Islet precursor cell (in vitro differentiated cells): ENCODE measurements around the gene MRPS18A.
A peak's percentile ranks its signal among the peaks of the same experiment; 100 is the strongest.

Experiments
- DNase-seq: peaks from one replicate; pipeline ENCODE4 v3.0.0-alpha.2; 2018

Gene MRPS18A

DNA sequence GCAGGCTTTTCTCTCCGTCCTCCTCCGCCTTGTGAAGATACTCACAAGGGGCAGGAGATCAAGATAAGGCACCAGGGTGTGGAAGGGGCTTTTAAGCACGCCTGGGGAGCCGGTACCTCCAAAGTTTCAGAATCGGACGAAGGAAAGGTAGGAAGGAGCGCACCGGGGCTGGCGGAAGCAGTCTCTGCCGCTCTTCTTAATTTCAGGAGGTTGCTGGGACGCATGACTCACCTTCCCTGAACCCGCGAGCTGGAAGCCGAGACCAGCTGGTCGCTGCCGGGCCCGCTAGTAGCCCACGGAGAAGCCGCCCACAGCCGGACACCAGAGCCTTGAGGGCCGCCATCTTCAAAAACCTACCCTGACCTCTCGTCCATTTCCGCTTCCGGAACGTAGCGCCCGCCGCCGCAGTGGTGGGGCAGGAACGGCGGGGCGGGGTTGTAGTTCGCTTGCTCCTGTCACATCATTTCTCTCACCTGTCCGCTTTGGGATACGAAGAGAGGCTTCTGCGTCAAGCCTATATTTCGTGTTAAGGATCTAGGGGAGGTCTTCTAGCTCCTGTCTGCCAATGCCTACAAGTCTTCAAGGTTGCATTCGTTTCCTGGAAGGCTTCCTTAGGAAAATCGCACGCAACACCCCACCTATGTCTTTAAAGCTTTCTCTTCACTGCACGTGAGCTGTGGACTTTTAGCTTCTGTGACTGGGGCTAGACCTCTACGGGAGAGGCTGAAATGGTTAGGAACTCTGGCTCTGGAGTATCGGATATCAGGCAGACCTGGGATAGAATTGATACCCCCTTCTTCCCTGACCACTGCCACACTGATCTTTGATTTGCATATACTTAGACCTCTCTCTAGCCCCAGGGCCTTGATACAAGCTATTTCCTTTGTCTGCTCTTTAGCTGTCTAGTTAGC, at the start of gene MRPS18A:
TSS of gene MRPS18A (minus strand) at position 355 of the 911 bp plus-strand sequence. CDS start at position 343, 12 bp downstream.
- peak; percentile 94 for DNase-seq

DNA sequence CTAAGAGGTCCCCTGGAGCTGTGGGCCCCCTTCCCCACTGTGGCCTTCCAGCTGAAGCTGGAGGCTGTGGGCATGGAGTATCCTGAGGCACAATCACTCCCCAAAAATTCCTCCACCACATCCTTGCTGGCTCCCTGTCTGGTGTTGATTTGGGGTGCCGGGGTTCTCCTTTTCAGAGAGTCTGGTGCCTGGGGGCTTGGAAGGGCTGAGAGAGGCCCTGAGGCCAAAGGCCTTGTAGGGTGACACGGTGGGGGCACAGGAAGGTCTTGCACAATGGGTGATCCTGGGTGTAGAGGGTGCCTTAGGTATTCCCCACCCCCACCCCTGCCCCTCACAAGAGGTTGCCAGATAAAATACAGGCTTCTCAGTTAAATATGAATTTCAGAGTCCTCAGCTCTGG, 49.3 kb upstream of the MRPS18A start:
- no peak for DNase-seq

DNA sequence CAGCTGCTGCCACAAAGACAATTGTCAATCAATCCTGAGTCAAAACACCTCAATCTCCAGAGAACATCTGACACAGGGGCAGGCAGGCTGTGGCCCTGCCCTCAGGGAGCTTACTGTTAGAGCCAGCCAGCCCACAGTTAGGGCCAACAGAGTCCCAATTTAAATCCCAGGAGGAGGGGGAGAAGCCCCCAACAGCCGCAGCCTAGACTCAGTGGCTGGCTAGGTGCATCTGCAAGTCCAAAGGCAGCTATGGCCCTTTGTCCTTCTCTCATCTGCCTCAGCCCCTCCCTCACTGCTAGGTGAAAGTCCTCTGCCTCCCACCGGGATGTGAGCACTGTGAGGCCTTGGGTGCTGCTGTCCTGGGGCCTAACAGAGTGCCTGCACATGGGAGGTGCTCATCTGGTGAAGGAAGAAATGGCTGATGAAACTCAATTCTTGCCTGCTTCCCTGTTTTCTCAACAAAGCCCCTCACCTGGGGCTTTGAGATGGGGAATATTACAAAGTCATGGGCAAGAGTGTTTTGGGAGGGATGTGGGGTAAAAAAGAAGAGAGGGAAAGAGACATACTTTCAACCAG, 48.7 kb upstream of the MRPS18A start:
- DNase-seq = peak; percentile 43

DNA sequence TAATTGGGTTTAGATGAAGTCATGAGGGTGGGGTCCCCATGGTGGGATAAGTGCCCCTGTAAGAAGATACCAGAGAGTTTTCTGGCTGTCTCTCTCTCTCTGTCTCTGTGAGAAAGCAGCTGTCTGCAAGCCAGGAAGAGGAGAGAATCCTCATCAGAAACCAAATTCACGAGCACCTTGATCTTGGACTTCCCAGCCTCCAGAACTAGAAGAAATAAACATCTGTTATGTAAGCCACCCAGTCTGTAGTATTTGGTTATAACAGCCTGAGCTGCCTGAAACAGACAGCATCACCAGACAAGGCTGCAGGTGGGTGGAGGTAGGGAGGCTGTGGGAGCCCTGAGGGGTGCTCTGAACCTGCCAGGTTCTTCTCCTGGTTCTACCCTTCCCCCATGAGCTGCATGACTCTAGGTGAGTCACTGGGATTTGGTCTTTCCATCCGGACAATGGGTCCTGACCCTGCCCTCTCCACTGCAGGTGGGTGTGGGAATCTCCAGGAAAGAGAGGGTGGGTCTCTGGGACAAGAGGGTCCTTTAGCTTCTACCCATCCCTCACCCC, 48.1 kb upstream of the MRPS18A start:
- DNase-seq = no peak

DNA sequence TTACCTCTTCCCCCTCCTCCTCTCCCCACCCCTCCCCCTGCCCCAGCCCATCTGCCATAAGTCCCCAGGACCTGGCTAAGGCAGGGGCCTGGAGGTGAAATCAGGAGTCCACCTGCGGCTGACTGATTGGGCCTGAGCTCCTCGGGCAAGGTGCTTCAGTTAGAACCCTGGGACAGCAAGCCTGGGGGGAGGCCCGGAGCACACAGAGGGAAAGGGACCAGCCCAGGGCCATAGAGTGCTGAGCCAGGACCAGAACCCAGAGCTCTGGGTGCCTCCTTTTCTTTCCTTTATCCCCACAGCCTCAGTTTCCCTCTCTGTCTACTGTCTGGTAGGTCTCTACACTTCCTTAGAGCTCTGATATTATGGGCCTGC, 46.7 kb upstream of the MRPS18A start:
- peak; percentile 37 for DNase-seq

DNA sequence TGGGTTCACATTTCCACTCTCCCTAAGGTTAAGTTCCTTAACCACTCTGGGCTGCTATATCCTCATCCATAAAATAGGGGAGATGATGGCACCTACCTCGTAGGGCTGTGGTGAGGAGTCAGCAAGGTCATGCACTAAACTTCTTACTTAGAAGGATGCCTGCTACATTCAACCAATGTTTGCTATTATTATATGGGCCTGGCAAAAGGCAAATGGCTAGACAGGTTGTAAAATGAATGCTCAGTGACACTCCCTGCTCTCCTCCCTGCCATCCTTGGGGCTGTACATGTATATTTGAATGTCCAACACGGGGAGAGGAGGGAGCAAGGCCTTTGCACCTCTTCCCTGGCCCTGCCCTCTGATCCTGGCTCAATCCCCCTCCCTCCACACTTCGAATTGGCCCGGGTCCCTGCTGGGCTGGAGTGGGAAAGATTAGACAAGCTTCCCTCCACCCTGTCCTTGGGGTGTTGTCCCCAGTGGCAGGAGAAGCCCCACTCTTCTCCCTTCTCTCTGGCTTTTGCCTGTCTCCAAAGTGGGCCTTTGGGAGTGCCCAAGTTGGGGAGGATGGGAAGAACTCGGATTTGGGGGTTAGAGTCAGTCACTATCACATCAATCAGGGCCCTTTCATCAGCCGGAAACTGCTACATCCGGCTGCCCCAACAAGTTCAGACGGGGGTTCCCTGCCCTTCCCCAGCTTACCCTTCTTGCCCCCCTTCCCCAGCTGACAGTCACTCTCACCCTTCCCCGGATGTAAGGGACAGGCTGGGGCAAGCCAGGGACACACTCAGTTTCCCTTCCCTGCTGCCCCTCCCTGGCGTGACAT, 46.1 kb upstream of the MRPS18A start:
- peak; percentile 46 for DNase-seq

DNA sequence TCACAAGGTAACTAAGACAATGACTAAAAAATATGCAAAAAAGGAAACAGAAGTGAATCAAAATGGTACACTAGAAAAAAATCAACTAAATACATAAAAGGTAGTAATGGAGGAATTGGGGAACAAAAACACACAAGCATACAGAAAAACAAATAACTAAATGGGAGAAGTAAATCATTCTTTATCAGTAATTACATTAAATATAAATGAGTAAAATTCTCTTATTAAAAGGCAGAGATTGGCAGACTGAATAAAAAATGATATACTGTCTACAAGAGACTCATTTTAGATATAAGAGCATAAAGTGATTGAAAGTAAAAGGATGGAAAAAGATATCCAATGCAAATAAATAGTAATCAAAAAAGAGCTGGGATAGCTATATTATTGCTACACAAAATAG, 43.0 kb upstream of the MRPS18A start:
- DNase-seq = no peak

DNA sequence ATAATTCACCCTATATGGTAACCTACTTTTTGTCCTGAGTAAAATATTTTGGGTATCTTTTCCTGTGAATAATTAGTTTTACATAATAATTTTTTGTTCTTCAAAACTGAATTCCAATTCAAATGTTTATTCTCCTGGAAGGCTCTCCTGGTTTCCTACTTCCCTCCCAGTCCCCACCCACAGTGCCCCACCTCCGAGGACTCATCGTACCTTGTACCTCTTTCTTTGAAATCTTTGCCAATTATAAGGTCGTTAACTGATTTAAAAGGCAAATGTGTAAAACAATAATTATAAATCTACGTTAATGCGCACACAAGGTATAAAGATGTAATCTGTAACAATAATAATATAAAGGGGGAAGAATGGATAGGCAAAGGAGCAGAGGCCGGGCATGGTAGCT, 41.9 kb upstream of the MRPS18A start:
- no peak for DNase-seq

DNA sequence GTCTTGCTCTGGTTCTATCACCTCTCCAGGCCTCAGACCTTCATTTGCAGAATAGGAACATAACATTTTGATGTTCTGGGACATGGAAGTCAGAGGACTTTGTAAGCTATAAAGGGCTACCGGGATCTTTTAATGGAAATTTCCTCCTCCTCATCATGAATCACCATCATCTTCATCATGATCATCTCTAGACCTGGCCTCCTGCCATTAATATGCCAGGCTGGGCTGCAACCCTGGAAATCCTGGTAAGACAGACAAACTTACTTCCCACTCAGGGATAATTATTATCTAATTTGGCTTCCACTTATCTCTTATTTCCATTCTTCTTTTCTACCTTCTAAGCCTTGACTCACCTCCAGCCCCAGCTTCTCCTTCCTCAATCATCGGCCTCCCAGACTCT, 41.0 kb upstream of the MRPS18A start:
- DNase-seq = no peak

DNA sequence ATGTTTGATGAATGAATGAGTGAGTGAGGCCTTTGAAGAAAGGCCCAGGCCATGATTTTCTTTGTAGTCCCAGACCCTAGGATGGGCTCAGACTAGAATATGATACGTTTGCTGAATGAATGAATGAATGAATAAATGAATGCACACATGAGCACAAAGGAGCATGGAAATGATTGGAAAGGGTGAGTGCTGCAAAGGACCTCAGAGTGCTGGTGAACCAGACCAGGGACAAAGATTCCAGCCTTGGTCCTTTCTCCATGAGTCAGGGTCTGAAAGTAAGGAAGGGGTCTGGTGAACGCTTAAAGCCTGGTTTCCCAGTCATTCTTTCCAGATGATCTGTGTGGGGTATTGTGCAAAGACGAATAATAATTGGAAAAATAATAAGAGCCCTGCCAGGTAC, 40.0 kb upstream of the MRPS18A start:
- no peak for DNase-seq

DNA sequence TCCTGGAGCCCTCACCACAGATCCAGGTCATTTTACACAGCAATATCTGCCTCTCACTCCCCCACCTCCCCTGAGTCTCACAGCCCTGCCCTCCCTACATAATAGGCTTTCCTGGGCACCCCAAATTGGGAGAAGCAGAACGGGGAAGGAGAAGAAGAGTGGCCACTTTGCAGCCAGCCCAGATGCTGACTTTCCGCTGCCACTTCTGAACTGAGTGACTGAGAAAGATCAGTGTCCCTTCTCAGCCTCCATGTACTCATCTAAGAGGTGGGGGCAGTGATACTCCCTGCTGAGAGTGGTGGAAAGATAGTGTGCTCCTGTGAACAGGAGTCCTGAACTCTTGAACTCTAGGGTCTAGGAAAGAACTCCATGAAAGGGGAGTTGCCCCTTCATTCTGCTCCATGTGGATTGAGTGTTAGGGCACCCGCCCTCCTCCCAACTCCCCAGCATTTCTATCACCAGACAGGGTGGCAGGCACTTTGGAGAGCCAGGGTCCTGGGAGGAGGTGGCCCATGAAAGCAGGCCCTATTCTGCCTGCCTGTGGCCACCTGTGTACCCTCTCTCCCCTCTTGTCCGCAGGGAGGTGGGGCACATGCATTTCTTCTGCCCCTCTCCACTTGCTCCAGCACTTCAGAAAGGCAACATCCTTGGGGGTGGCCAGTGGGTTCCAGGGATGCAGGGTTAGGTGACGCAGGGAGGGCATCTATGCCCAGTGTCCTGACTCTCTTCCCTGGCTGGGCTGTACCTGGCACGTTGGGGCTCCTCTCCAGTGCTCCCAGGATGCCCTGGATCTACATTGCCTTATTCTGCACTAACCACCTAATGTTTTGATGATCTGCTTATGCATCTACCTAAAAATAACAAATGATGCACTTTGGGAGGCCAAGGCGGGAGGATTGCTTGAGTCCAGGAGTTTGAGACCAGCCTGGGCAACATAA, 38.3 kb upstream of the MRPS18A start:
- DNase-seq = no peak

DNA sequence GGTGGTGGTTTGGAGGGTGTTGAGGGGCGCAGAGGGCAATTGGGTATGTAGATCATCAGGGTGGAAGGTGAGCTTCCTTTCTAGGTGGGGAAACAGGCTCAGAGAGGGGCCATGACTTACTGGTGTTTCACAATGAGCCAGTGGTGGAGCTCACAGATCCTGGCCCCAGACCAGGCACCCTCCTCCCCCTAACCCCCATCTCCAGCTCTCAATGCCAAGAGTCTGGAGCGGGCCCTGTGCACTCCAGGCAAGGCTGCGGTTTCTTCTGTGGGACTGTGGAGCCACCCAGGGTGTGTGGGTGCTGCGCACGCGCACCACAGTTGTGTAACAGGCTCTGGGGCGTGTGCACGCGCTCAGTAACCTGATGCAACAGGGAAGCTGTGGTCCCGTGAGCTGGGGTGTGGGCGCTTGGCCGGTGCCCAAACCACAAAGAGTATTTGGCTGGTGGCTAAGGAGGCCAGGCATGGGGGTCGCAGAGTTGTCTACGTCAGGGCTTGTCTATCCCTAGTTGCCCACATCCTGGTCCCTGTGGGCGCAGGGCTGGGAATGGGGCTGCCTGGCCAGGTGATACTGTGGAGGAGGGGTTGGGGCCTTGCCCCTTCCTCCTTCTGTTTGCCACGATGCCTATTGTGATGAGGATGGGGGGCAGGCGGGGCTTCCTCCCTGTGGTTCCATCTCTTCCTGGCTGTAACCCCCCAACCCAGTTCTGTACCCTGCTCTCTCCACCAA, 37.5 kb upstream of the MRPS18A start:
- DNase-seq = no peak

DNA sequence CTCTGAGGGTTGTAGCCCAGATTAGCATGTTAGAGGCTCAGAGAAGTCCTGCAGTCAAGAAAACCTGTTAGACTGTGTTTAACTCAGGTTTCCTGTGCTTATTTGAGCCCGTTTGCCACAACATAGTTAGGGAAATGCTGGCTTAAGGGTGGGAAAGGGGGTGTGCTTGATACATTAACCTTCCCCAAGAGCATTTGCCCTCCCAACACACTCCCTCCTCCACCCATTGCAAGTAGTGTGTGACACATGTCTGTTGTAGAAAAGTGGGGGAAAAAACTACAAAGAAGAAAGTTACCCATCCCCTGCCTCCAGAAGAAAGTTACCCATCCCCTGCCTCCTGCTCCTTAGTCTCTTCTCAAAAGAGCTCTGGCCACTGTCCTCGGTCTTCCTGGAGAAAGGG, 36.8 kb upstream of the MRPS18A start:
- DNase-seq = no peak

DNA sequence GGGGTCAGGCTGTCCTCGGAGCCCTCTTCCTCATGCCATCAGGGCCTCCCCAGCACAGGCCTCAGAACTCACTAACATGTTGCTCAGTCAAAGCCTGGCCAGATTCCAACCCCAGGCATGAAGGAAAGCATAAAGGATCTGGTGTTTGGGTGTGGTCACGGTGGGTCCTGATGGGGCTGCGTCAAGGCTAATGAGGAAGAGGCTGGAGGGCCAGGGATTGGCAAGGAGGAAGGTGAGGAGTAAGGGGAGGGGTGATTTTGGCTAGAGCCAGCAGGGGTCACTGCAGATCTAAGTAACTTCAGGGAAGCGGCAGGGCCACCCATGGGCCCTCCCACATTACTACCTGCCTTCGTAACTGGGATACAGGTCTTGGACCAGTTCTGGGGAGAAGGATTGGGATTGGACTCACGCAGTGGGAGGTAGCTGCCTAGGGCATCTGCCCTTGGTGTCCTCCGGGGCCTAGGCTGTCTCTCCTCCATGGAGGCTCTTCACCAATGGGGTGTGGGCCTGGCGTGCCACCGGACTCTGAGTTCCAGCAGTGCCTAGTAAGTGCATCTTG, 36.2 kb upstream of the MRPS18A start:
- peak; percentile 84 for DNase-seq

DNA sequence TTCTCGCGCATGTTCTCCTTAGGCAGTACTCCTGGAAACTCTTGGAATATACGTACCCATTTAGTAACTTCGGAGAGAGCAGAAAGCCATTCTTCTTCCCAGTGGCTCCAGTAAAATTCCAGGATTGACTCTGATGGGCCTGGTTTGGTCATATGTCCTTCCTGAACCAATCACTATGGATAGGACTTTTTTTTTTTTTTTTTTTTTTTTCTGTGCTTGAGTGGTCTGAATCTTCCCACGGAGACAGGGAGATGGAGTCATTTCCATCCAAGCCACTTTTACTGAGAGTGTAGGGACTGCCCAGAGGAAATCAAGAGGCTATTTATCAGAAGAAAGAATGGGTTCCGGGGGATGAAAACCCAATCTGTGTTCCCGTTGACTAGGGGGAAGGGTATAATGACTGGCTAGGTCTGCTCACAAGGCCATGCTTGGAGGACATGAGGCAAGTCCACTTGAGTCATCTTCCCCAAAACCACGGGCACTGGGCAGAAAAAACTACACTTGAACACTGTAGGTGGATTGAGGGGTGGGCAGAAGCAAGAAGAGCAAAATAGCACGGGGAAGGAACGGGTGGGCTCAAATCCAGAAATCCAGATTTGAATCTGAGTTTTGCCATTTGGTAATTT, 35.4 kb upstream of the MRPS18A start:
- DNase-seq = no peak

DNA sequence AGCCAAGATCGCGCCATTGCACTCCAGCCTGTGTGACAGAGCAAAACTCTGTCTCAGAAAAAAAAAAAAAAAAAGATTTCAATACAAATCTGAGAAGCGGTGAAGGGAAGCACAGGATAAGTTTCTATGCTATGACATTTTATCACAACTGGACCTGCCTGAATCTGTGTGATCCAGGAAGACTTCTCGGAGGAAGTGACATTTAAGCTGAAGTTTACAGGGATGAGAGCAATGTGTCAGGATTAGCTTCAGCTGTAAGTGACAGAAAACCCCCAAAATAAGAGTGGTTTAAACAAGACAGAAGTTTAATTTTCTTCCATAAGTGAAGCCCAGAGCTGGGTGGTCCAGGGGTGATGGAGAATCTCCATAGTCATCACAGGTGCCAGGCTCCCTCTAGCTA, 33.4 kb upstream of the MRPS18A start:
- no peak for DNase-seq

DNA sequence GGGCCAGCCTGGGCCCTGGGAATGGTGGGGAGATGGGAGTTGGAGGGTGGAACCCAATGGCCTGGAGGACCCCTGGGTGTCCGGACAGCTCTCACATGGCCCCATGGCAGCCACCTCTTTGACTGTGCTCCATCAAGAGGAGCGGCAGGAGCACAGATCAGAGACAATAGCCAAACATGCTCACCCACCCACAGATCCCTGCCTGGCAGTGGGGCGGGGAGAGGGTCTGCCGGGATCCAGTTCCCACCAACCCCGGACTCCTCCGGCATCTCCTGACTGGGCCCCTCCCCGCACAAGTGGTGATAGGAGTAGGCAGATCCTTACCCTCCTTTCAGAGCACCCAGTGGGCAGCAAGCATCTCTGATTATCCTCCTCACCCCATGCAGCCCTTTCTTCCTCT, 31.9 kb upstream of the MRPS18A start:
- no peak for DNase-seq

DNA sequence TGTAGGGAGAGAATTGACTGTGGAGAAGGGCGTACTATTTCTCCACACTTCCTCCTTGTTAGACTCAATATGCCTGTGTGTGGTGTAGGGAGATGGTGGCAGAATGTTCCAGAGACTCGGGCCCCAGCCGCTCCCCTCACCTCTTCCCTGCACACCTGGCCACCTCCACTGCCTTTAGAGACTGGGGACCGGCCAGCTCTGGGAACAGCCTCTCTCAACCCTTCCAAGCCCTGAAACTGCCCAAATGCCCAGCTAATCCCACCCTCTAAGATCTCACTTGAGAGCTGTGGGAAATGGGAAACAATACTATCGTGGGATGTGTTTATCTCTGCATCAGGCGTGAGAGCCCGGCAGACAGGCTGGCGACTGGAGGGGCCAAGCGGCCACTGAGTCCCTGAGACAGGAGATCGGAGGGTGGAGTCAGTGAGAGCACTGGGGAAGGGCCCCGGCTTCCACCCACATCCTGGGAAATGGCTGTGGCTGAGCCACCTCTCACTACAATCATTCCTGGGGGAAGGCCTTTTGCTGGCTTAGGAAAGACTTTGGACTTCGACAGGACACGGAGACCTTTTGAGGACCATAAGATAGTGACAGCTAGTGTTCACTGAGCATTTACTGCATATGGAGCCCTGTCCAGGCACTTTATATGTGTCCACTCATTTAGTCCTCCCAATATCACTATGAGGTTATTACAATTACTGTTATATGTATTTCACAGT, 31.0 kb upstream of the MRPS18A start:
- no peak for DNase-seq

DNA sequence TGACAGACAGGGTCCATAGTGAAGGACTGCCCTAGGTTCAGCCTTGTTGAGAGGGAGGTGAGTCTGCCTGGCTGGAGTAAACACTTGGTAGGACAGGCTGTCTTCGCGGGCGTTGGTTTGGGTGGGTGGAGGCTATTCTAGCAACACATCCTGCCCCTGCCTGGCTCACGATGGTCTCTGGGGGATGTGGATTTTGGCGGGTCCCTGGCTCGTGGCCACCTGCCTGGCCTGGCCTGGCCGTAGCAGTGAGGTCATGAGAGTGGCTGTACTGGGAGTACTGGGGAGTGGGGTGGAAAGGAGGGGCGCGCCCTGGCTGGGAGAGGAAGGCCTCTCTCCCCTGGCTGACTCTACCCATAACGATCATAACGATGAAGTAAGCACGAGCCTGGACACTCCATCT, 30.2 kb upstream of the MRPS18A start:
- DNase-seq = no peak

DNA sequence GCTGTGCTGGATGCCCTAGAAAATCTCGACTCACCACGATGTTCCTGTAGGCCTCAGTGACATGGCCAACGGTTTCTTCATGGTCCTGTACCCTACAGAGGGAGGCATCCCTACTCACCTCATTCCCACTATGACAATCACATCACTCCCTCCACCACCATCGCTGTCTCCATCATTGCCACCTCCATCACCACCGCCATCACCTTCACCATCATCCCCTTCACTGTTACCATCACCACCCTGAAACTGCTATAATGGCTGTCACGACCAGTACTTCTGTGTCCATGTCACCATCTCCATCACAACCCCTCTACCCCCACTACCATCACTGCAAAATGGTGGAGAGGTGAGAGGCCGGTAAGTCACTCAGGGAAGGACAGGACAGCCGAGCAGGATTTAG, 29.8 kb upstream of the MRPS18A start:
- DNase-seq = no peak
